DOHH2 (cell line): ENCODE results near the gene URI1.

Experiments used
- H3F3A ChIP-seq: fragments of 200-600 bp; sonication (generic), shearing (Covaris generic); 2 replicates; pipeline ENCODE4 v1.6.0; 2016; ENCODE audit warnings: antibody characterized with exemption, mild to moderate bottlenecking; ENCODE audit not compliant: control insufficient read depth, insufficient read depth
- H3K27ac ChIP-seq: fragments of 200-600 bp; sonication (generic); 2 replicates; pipeline ENCODE4 v1.5.1; 2014; ENCODE audit warnings: low read depth, mild to moderate bottlenecking, low read length, moderate library complexity
- H3K27me3 ChIP-seq: fragments of 200-600 bp; sonication (generic); 2 replicates; pipeline ENCODE4 v1.6.1; 2014; ENCODE audit warnings: mild to moderate bottlenecking, low read length, mixed read lengths; ENCODE audit not compliant: control insufficient read depth
- H3K36me3 ChIP-seq: fragments of 200-600 bp; sonication (generic); 2 replicates; pipeline ENCODE4 v1.6.1; 2014; ENCODE audit warnings: mild to moderate bottlenecking, low read length, moderate library complexity, mixed read lengths; ENCODE audit not compliant: control insufficient read depth
- H3K4me1 ChIP-seq: fragments of 200-600 bp; sonication (generic); 2 replicates; pipeline ENCODE4 v1.6.1; 2014; ENCODE audit warnings: mild to moderate bottlenecking, low read length, mixed read lengths; ENCODE audit not compliant: control insufficient read depth
- H3K4me2 ChIP-seq: fragments of 200-600 bp; sonication (generic); 2 replicates; pipeline ENCODE4 v1.6.0; 2014; ENCODE audit warnings: mild to moderate bottlenecking, low read length, moderate library complexity
- H3K4me3 ChIP-seq: fragments of 200-600 bp; sonication (generic); 2 replicates; pipeline ENCODE4 v1.5.1; 2014; ENCODE audit warnings: mild to moderate bottlenecking, low read length, mixed read lengths
- H3K79me2 ChIP-seq: fragments of 200-600 bp; sonication (generic); 2 replicates; pipeline ENCODE4 v1.6.1; 2014; ENCODE audit warnings: mild to moderate bottlenecking, low read length, mixed read lengths; ENCODE audit not compliant: control insufficient read depth
- H3K9me2 ChIP-seq: fragments of 200-600 bp; sonication (generic); replicated peaks from 2 replicates; pipeline ENCODE4 v1.6.1; 2014; ENCODE audit warnings: mild to moderate bottlenecking, low read length, mixed read lengths; ENCODE audit not compliant: control insufficient read depth
- H3K9me3 ChIP-seq: fragments of 200-600 bp; sonication (generic); 2 replicates; pipeline ENCODE4 v1.6.1; 2014; ENCODE audit warnings: antibody characterized with exemption, low read length, mixed read lengths; ENCODE audit not compliant: control insufficient read depth, insufficient read depth
- H4K20me1 ChIP-seq: fragments of 200-600 bp; sonication (generic); 2 replicates; pipeline ENCODE4 v1.6.0; 2014; ENCODE audit warnings: low read depth, mild to moderate bottlenecking, antibody characterized with exemption, low read length, moderate library complexity; ENCODE audit not compliant: control insufficient read depth, insufficient read depth
- CTCF ChIP-seq: fragments of 200-600 bp; sonication (generic); IDR thresholded peaks from one replicate; pipeline ENCODE4 v1.5.1; 2014; ENCODE audit warnings: antibody characterized with exemption, mild to moderate bottlenecking, low read depth, low read length; ENCODE audit not compliant: poor library complexity, severe bottlenecking
- EZH2phosphoT487 ChIP-seq: fragments of 200-600 bp; sonication (generic); IDR thresholded peaks from 2 replicates; pipeline ENCODE4 v1.6.1; 2017; ENCODE audit warnings: borderline replicate concordance, mild to moderate bottlenecking, antibody characterized with exemption, low read length, moderate library complexity, mixed read lengths

URI1 gene

GRCh38 chr19:30059741-30060457 is 117.9 kb downstream of the URI1 start:
- TF ChIP-seq EZH2phosphoT487 = no peak
- no peak for TF ChIP-seq CTCF
- peaks cover 10% of the 10 kb centered on the region for H3K4me1 ChIP-seq
- no peak overlapping the region for H3K4me3 ChIP-seq
- no peaks in the 10 kb centered on the region for H3K9me2 ChIP-seq
- H3K9me3 ChIP-seq = no peaks in the 10 kb centered on the region
- no peak overlapping the region for H3K27ac ChIP-seq
- no peaks in the 10 kb centered on the region for H4K20me1 ChIP-seq
- no peaks in the 10 kb centered on the region for H3K27me3 ChIP-seq
- H3K79me2 ChIP-seq = no peaks in the 10 kb centered on the region
- no peaks in the 10 kb centered on the region for H3F3A ChIP-seq
- no peak overlapping the region for H3K4me2 ChIP-seq
- H3K36me3 ChIP-seq = no peaks in the 10 kb centered on the region

GRCh38 chr19:30060531-30061222 is 118.6 kb downstream of the URI1 start:
- Histone ChIP-seq H3K4me2 (no peak overlapping the region), H4K20me1 (no peaks in the 10 kb centered on the region), H3K27ac (no peak overlapping the region), H3F3A (no peaks in the 10 kb centered on the region), H3K36me3 (no peaks in the 10 kb centered on the region), H3K27me3 (no peaks in the 10 kb centered on the region), H3K9me2 (no peaks in the 10 kb centered on the region), H3K4me1 (peaks cover 10% of the 10 kb centered on the region), H3K9me3 (no peaks in the 10 kb centered on the region), H3K4me3 (no peak overlapping the region), H3K79me2 (no peaks in the 10 kb centered on the region)
- TF ChIP-seq CTCF = no peak
- TF ChIP-seq EZH2phosphoT487 = no peak

GRCh38 chr19:30061223-30062064 is 119.4 kb downstream of the URI1 start:
- H3K36me3 ChIP-seq = no peaks in the 10 kb centered on the region
- no peaks in the 10 kb centered on the region for H3K9me2 ChIP-seq
- no peak overlapping the region for H3K4me2 ChIP-seq

More at GRCh38 chr19:30061223-30062064, 119.4 kb downstream of the URI1 start:
- Histone ChIP-seq H3K27me3 (no peaks in the 10 kb centered on the region), H3K27ac (no peak overlapping the region), H3K4me1 (peaks cover 14% of the 10 kb centered on the region), H4K20me1 (no peaks in the 10 kb centered on the region), H3K79me2 (no peaks in the 10 kb centered on the region), H3K4me3 (no peak overlapping the region), H3K9me3 (no peaks in the 10 kb centered on the region), H3F3A (no peaks in the 10 kb centered on the region)
- TF ChIP-seq CTCF = no peak
- TF ChIP-seq EZH2phosphoT487 = no peak
